IMR-90 (cell line): Measurements from ENCODE around the gene KRTAP9-2. TPM values are rescaled to one million over a fixed set of nuclear protein-coding genes. Genes with fewer than 3 reads are reported as not detected.

ENCODE experiments used
- ATAC-seq: fragments of 200-7000 bp; cut with Tn5 transposase; 2 replicates; pipeline ENCODE4 v1.9.1; 2020; ENCODE audit warnings: low read depth, mild to moderate bottlenecking, moderate library complexity
- BruUV-seq: library from RNA; stranded (reverse); fragments of 400-500 nt; replicated peaks from 2 replicates; lab custom pipeline; 2021; lab: Mats Ljungman, UMichigan
- CTCF ChIA-PET: fragments of 300-600 bp; formaldehyde crosslinking; extraction: SDS; loops from one replicate; lab custom pipeline; 2021; ENCODE audit warnings: antibody characterized with exemption; lab: Yijun Ruan, JAX
- POLR2A ChIA-PET: fragments of 300-600 bp; sonication (Branson Sonifier 250); formaldehyde crosslinking; loops from one replicate; lab custom pipeline; 2022; ENCODE audit warnings: antibody characterized with exemption; ENCODE audit not compliant: unreplicated experiment; lab: Charles Lee
- DNase-seq: peaks from one replicate; pipeline ENCODE4 v3.0.0; 2013
- H2AFZ ChIP-seq: replicated peaks from 2 replicates; pipeline ENCODE3; 2013; ENCODE audit warnings: low read length, mild to moderate bottlenecking; ENCODE audit not compliant: poor library complexity
- H2AK5ac ChIP-seq: 2 replicates; pipeline ENCODE4 v1.6.1; 2013; ENCODE audit warnings: low read depth, low read length, inconsistent platforms
- H2AK9ac ChIP-seq: replicated peaks from 2 replicates; pipeline ENCODE3; 2013; ENCODE audit warnings: mild to moderate bottlenecking, low read depth, low read length, moderate library complexity; ENCODE audit not compliant: poor library complexity
- H2BK120ac ChIP-seq: 2 replicates; pipeline ENCODE4 v1.6.1; 2013; ENCODE audit warnings: low read depth, low read length, inconsistent platforms
- H2BK15ac ChIP-seq: 3 replicates; pipeline ENCODE4 v1.6.1; 2013; ENCODE audit warnings: low read depth, low read length, inconsistent platforms
- H2BK20ac ChIP-seq: 2 replicates; pipeline ENCODE4 v1.6.1; 2013; ENCODE audit warnings: low read depth, mild to moderate bottlenecking, inconsistent platforms, low read length, moderate library complexity
- H2BK5ac ChIP-seq: 2 replicates; pipeline ENCODE4 v1.6.1; 2013; ENCODE audit warnings: mild to moderate bottlenecking, low read depth, low read length, inconsistent platforms; ENCODE audit not compliant: poor library complexity, severe bottlenecking
- H3K14ac ChIP-seq: replicated peaks from 2 replicates; pipeline ENCODE4 v1.6.1; 2013; ENCODE audit warnings: low read depth, low read length, inconsistent platforms
- H3K18ac ChIP-seq: 2 replicates; pipeline ENCODE4 v1.6.1; 2013; ENCODE audit warnings: low read depth, low read length, control low read depth
- H3K23ac ChIP-seq: 2 replicates; pipeline ENCODE4 v1.6.1; 2013; ENCODE audit warnings: low read depth, low read length, inconsistent platforms
- H3K27ac ChIP-seq: 2 replicates; pipeline ENCODE4 v1.5.1; 2013; ENCODE audit warnings: mild to moderate bottlenecking, control low read depth, low read length; ENCODE audit not compliant: insufficient read depth
- H3K27me3 ChIP-seq: 2 replicates; pipeline ENCODE4 v1.6.1; 2013; ENCODE audit warnings: low read length; ENCODE audit not compliant: control insufficient read depth, insufficient read depth
- H3K36me3 ChIP-seq: 2 replicates; pipeline ENCODE4 v1.6.1; 2013; ENCODE audit warnings: low read length, mixed read lengths; ENCODE audit not compliant: control insufficient read depth, insufficient read depth
- H3K4ac ChIP-seq: 2 replicates; pipeline ENCODE4 v1.6.1; 2013; ENCODE audit warnings: low read depth, low read length, inconsistent platforms
- H3K4me1 ChIP-seq: 2 replicates; pipeline ENCODE4 v1.6.1; 2013; ENCODE audit warnings: low read length, mixed read lengths; ENCODE audit not compliant: control insufficient read depth, insufficient read depth
- H3K4me2 ChIP-seq: 2 replicates; pipeline ENCODE4 v1.6.1; 2013; ENCODE audit warnings: low read depth, mild to moderate bottlenecking, control low read depth, low read length, moderate library complexity
- H3K4me3 ChIP-seq: 2 replicates; pipeline ENCODE4 v1.5.1; 2013; ENCODE audit warnings: low read depth, mild to moderate bottlenecking, control low read depth, low read length, moderate library complexity; ENCODE audit not compliant: insufficient read depth
- H3K56ac ChIP-seq: 2 replicates; pipeline ENCODE4 v1.6.1; 2013; ENCODE audit warnings: low read length, inconsistent platforms; ENCODE audit not compliant: insufficient read depth; ENCODE audit errors: extremely low read depth
- H3K79me1 ChIP-seq, 2 experiments: 2 replicates each; pipeline ENCODE4 v1.6.1; 2013; ENCODE audit warnings: low read length in 2 of 2, inconsistent platforms in 1 of 2, low read depth in 1 of 2
- H3K9ac ChIP-seq: 2 replicates; pipeline ENCODE4 v1.6.1; 2013; ENCODE audit warnings: low read depth, low read length, control low read depth
- H3K9me1 ChIP-seq: 2 replicates; pipeline ENCODE4 v1.6.1; 2013; ENCODE audit warnings: low read length, inconsistent platforms; ENCODE audit not compliant: insufficient read depth
- H3K9me3 ChIP-seq: 2 replicates; pipeline ENCODE4 v1.6.1; 2013; ENCODE audit warnings: low read length; ENCODE audit not compliant: control insufficient read depth, insufficient read depth
- H4K20me1 ChIP-seq: 2 replicates; pipeline ENCODE4 v1.6.1; 2013; ENCODE audit warnings: low read length, inconsistent platforms; ENCODE audit not compliant: insufficient read depth
- H4K5ac ChIP-seq: 2 replicates; pipeline ENCODE4 v1.6.1; 2013; ENCODE audit warnings: mild to moderate bottlenecking, low read depth, low read length, control low read depth
- H4K8ac ChIP-seq, 2 experiments: 2 replicates each; pipeline ENCODE4 v1.6.1; 2013; ENCODE audit warnings: low read depth in 2 of 2, low read length in 2 of 2, control low read depth in 1 of 2, inconsistent platforms in 1 of 2
- H4K91ac ChIP-seq: 2 replicates; pipeline ENCODE4 v1.6.1; 2013; ENCODE audit warnings: low read depth, low read length, inconsistent platforms; ENCODE audit not compliant: insufficient read depth
- CEBPB ChIP-seq: IDR thresholded peaks from 2 replicates; pipeline ENCODE4 v1.6.1; 2012; ENCODE audit warnings: low read depth, low read length, improper control_type of control experiment
- ELK1 ChIP-seq: fragments of 150-350 bp; IDR thresholded peaks from 2 replicates; pipeline ENCODE4 v1.6.1; 2016; ENCODE audit warnings: low read depth, mild to moderate bottlenecking, low read length, moderate library complexity, borderline replicate concordance
- FOS ChIP-seq: fragments of 150-350 bp; IDR thresholded peaks from 2 replicates; pipeline ENCODE4 v1.6.1; 2016; ENCODE audit warnings: low read depth, low read length
- MAFK ChIP-seq: IDR thresholded peaks from 2 replicates; pipeline ENCODE4 v1.6.1; 2012; ENCODE audit warnings: low read depth, low read length, improper control_type of control experiment
- MAZ ChIP-seq: IDR thresholded peaks from 2 replicates; pipeline ENCODE4 v1.6.1; 2012; ENCODE audit warnings: low read depth, mild to moderate bottlenecking, low read length, improper control_type of control experiment, moderate library complexity, borderline replicate concordance
- NFE2L2 ChIP-seq: fragments of 150-350 bp; IDR thresholded peaks from 2 replicates; pipeline ENCODE4 v1.6.1; 2016; ENCODE audit warnings: low read depth, mild to moderate bottlenecking, low read length
- POLR2A ChIP-seq: IDR thresholded peaks from 2 replicates; pipeline ENCODE4 v1.6.1; 2012; ENCODE audit warnings: mild to moderate bottlenecking, low read depth, low read length
- RAD21 ChIP-seq: IDR thresholded peaks from 2 replicates; pipeline ENCODE4 v1.6.1; 2012; ENCODE audit warnings: low read length, improper control_type of control experiment
- RCOR1 ChIP-seq: IDR thresholded peaks from 2 replicates; pipeline ENCODE4 v1.6.1; 2012; ENCODE audit warnings: mild to moderate bottlenecking, low read length, improper control_type of control experiment; ENCODE audit not compliant: insufficient replicate concordance
- RFX5 ChIP-seq: IDR thresholded peaks from 2 replicates; pipeline ENCODE4 v1.8.0; 2012; ENCODE audit warnings: low read depth, mild to moderate bottlenecking, low read length, moderate library complexity
- SMC3 ChIP-seq: fragments of 150-350 bp; IDR thresholded peaks from 2 replicates; pipeline ENCODE4 v1.6.1; 2016; ENCODE audit warnings: low read depth, mild to moderate bottlenecking, antibody characterized with exemption, low read length, moderate library complexity
- USF2 ChIP-seq: fragments of 150-350 bp; IDR thresholded peaks from 2 replicates; pipeline ENCODE4 v1.6.1; 2017; ENCODE audit warnings: mild to moderate bottlenecking, antibody characterized with exemption, low read length, low read depth
- dilution Hi-C: fragments of 300-500 bp; cut with HindIII; formaldehyde crosslinking; loops from one replicate; pipeline ENCODE4 v1.14.3; 2018; ENCODE audit warnings: low sequenced_read_pairs; ENCODE audit not compliant: unreplicated experiment
- in situ Hi-C: fragments of 300-500 bp; cut with MboI; formaldehyde crosslinking; loops from 3 replicates; pipeline ENCODE4 v1.14.3; 2019; ENCODE audit warnings: low sequenced_read_pairs, inconsistent platforms, mixed read lengths
- intact Hi-C: fragments of 100-400 bp; cut with micrococcal nuclease; formaldehyde crosslinking; loops from 2 replicates; pipeline ENCODE4 v1.10.0; 2022
- polyA plus RNA-seq, 3 experiments: library from polyadenylated mRNA; depleted of rRNA; stranded (reverse); fragments of >200 nt; gene quantifications; 2 replicates each; pipeline ENCODE4 v1.2.3, GENCODE V29; 2012; ENCODE audit warnings: low replicate concordance in 1 of 3
- total RNA-seq: library from RNA; depleted of rRNA; stranded (reverse); fragments of >200 nt; gene quantifications from 2 replicates; pipeline ENCODE4 v1.2.3, GENCODE V29; 2012

KRTAP9-2 gene
- total and polyA plus RNA-seq, 2 of the 4 experiments (the other 2 are of a cell fraction), result not detected

DNA sequence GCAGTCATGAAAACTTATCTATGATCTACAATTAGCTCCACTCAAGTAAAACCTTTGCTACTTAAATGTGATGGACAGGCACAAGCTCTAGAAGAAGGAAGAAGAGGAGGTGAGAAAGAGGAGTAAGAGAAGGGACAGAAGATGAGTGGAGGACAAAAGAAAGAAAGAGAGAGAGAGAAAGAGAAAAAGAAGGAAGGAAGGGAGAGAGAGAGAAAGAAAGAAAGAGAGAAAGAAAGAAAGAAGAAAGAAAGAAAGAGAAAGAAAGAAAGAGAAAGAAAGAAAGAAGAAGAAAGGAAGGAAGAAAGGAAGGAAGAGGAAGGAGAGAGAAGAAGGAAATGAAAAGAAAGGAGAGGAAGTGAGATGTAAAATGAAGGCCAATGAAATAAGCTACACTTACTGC, 3.6 kb downstream of the KRTAP9-2 start:
- Histone ChIP-seq H2BK120ac (no peak overlapping the region), H3K36me3 (no peaks in the 10 kb centered on the region), H3K4ac (no peak overlapping the region), H3K27ac (no peak overlapping the region), H2BK20ac (no peak overlapping the region), H2AK5ac (no peak overlapping the region), H3K79me1 (no peaks in the 10 kb centered on the region), H3K27me3 (peaks cover 5% of the 10 kb centered on the region), H3K14ac (no peak overlapping the region), H4K8ac (no peak overlapping the region), H2AK9ac (no peak overlapping the region), H2BK5ac (no peak overlapping the region), H3K18ac (no peak overlapping the region), H2BK15ac (no peak overlapping the region), H3K4me1 (no peaks in the 10 kb centered on the region), H3K4me2 (no peak overlapping the region), H4K91ac (no peak overlapping the region), H3K9ac (no peak overlapping the region), H3K23ac (no peak overlapping the region), H3K9me3 (no peaks in the 10 kb centered on the region), H3K56ac (no peak overlapping the region), H2AFZ (no peak overlapping the region), H3K4me3 (no peak overlapping the region), H3K9me1 (no peaks in the 10 kb centered on the region; the same call in 1 of the 2 replicates), H4K5ac (no peak overlapping the region), H4K20me1 (no peaks in the 10 kb centered on the region)
- ATAC-seq (no peak), DNase-seq (no peak)
- intact Hi-C loops (no loop called here), in situ Hi-C loops (no loop called here), dilution Hi-C loops (no loop called here)
- CTCF ChIA-PET, result interaction anchor here (0.6 kb wide), 1 partner anchor 8 kb away, joined by 3 read pairs; no protein-coding TSS in a partner anchor
- no peak for TF ChIP-seq USF2
- TF ChIP-seq RAD21, result no peak
- TF ChIP-seq MAZ, result no peak
- TF ChIP-seq ELK1, result no peak
- no peak for TF ChIP-seq NFE2L2
- TF ChIP-seq POLR2A, result no peak
- no peak for TF ChIP-seq SMC3
- TF ChIP-seq RCOR1, result no peak
- no peak for TF ChIP-seq CEBPB
- no peak for TF ChIP-seq MAFK
- TF ChIP-seq FOS, result no peak
- no peak for TF ChIP-seq RFX5
- POLR2A ChIA-PET, result no interaction called here
- no TSS peak for BruUV-seq
